A549 (cell line): ENCODE data around the gene TTYH2. TPM values are rescaled to one million over a fixed set of nuclear protein-coding genes. Genes with fewer than 3 reads are reported as not detected.

Source experiments
- ATAC-seq, 2 experiments: fragments of 200-7000 bp in 1 of 2; fragments of >200 bp in 1 of 2; cut with Nextera tagmentation in 1 of 2; cut with Tn5 transposase in 1 of 2; 3 replicates each; pipeline versions ENCODE4 v1.8.0 to v1.9.1; 2018 to 2020; ENCODE audit warnings: mild to moderate bottlenecking in 1 of 2, moderate library complexity in 1 of 2
- CTCF ChIA-PET: fragments of 300-600 bp; sonication (Branson Sonifier 250); formaldehyde crosslinking; extraction: SDS; loops from one replicate; lab custom pipeline; 2021; ENCODE audit warnings: antibody characterized with exemption, inconsistent platforms; lab: Yijun Ruan, JAX
- POLR2A ChIA-PET: fragments of 350-600 bp; formaldehyde crosslinking; extraction: SDS; loops from one replicate; lab custom pipeline; 2021; ENCODE audit warnings: antibody characterized with exemption, inconsistent platforms; lab: Yijun Ruan, JAX
- DNase-seq, 2 experiments: peaks; one replicate each; pipeline versions ENCODE4 v3.0.0 to v3.0.0-alpha.2; 2011 to 2016; ENCODE audit warnings: low read depth in 1 of 2, low spot score in 1 of 2
- FAIRE-seq: peaks from 2 replicates; lab custom pipeline; 2011; peaks lifted over from hg19 to GRCh38; lab: Jason Lieb, UNC
- H3K27ac ChIP-seq, 2 experiments: fragments of >200 bp; sonication (Bioruptor Twin); formaldehyde crosslinking; 3 replicates each; pipeline ENCODE4 v1.5.1; 2016 to 2017
- H3K4me1 ChIP-seq: fragments of >200 bp; sonication (Bioruptor Twin); formaldehyde crosslinking; 3 replicates; pipeline ENCODE4 v1.6.1; 2016
- H3K4me2 ChIP-seq: fragments of >200 bp; sonication (Bioruptor Twin); formaldehyde crosslinking; 3 replicates; pipeline ENCODE4 v1.6.1; 2016
- H3K4me3 ChIP-seq: fragments of >200 bp; sonication (Bioruptor Twin); formaldehyde crosslinking; 3 replicates; pipeline ENCODE4 v1.5.1; 2016
- H3K9me3 ChIP-seq: fragments of >200 bp; sonication (Bioruptor Twin); formaldehyde crosslinking; 3 replicates; pipeline ENCODE4 v1.6.1; 2016
- BHLHE40 ChIP-seq: IDR thresholded peaks from 2 replicates; pipeline ENCODE4 v1.6.1; 2012; ENCODE audit warnings: low read depth, low read length, inconsistent platforms
- CBX8 ChIP-seq: fragments of 200-600 bp; sonication (generic); IDR thresholded peaks from 2 replicates; pipeline ENCODE4 v1.6.1; 2016
- CHD2 ChIP-seq: fragments of 150-350 bp; IDR thresholded peaks from 2 replicates; pipeline ENCODE4 v1.6.1; 2014; ENCODE audit warnings: low read length; ENCODE audit not compliant: partially characterized antibody
- GATA3 ChIP-seq: IDR thresholded peaks from 2 replicates; pipeline ENCODE4 v1.6.1; 2012; ENCODE audit warnings: borderline replicate concordance
- HEYL ChIP-seq: fragments of 250-450 bp; sonication (Bioruptor Pico); IDR thresholded peaks from 2 replicates; pipeline ENCODE4 v1.8.0; 2021; ENCODE audit warnings: mild to moderate bottlenecking, moderate library complexity
- HOXA7 ChIP-seq: fragments of 250-450 bp; sonication (Bioruptor Pico); IDR thresholded peaks from 2 replicates; pipeline ENCODE4 v1.5.0; 2020; ENCODE audit warnings: mild to moderate bottlenecking, moderate library complexity
- HOXB13 ChIP-seq: fragments of 250-450 bp; sonication (Bioruptor Pico); IDR thresholded peaks from 2 replicates; pipeline ENCODE4 v1.5.0; 2020; ENCODE audit warnings: low read depth, mild to moderate bottlenecking, moderate library complexity
- HOXB5 ChIP-seq: fragments of 250-450 bp; sonication (Bioruptor Pico); IDR thresholded peaks from 2 replicates; pipeline ENCODE4 v1.5.0; 2020; ENCODE audit warnings: mild to moderate bottlenecking, moderate library complexity
- JUN ChIP-seq, 2 experiments: fragments of >200 bp; sonication (Bioruptor Twin); formaldehyde crosslinking; IDR thresholded peaks; 2 replicates in 1 of 2; 3 replicates in 1 of 2; pipeline ENCODE4 v1.6.1; 2016 to 2017
- JUNB ChIP-seq: fragments of >200 bp; sonication (Bioruptor Twin); formaldehyde crosslinking; IDR thresholded peaks from 2 replicates; pipeline ENCODE4 v1.6.1; 2016
- KDM1A ChIP-seq: fragments of 200-600 bp; sonication (generic); IDR thresholded peaks from 2 replicates; pipeline ENCODE4 v1.6.1; 2016; ENCODE audit warnings: low read depth, mild to moderate bottlenecking
- MAFK ChIP-seq: fragments of 450-650 bp; IDR thresholded peaks from 2 replicates; pipeline ENCODE4 v1.6.1; 2014; ENCODE audit not compliant: partially characterized antibody
- MYC ChIP-seq: IDR thresholded peaks from 2 replicates; pipeline ENCODE4 v1.6.1; 2012; ENCODE audit warnings: mild to moderate bottlenecking, inconsistent platforms, low read length, improper control_type of control experiment, borderline replicate concordance
- NPAS2 ChIP-seq: fragments of 250-450 bp; sonication (Bioruptor Pico); IDR thresholded peaks from 2 replicates; pipeline ENCODE4 v1.8.0; 2022; ENCODE audit warnings: mild to moderate bottlenecking, moderate library complexity, borderline replicate concordance
- NR3C1 ChIP-seq: fragments of >200 bp; sonication (Bioruptor Twin); formaldehyde crosslinking; IDR thresholded peaks from 3 replicates; pipeline ENCODE4 v1.6.1; 2017
- POLR2A ChIP-seq: IDR thresholded peaks from 2 replicates; pipeline ENCODE4 v1.6.1; 2012; ENCODE audit warnings: mild to moderate bottlenecking, low read length
- RAD21 ChIP-seq, 2 experiments: fragments of >200 bp in 1 of 2; sonication (Bioruptor Twin) in 1 of 2; formaldehyde crosslinking in 1 of 2; IDR thresholded peaks in 1 of 2; conservative IDR thresholded peaks in 1 of 2; 2 replicates in 1 of 2; 3 replicates in 1 of 2; pipeline ENCODE4 v1.6.1; 2012 to 2018; ENCODE audit warnings: inconsistent platforms in 1 of 2
- RCOR1 ChIP-seq: fragments of 150-350 bp; IDR thresholded peaks from 2 replicates; pipeline ENCODE4 v1.6.1; 2014; ENCODE audit warnings: antibody characterized with exemption, low read length, low read depth
- RFX5 ChIP-seq: fragments of 450-650 bp; IDR thresholded peaks from 2 replicates; pipeline ENCODE4 v1.7.1; 2014; ENCODE audit warnings: antibody characterized with exemption, mild to moderate bottlenecking, moderate library complexity
- RNF2 ChIP-seq: fragments of 200-600 bp; sonication (generic); IDR thresholded peaks from 2 replicates; pipeline ENCODE4 v1.6.1; 2016; ENCODE audit warnings: low read depth, mild to moderate bottlenecking, antibody characterized with exemption, moderate library complexity, borderline replicate concordance
- SMC3 ChIP-seq: fragments of >200 bp; sonication (Bioruptor Twin); formaldehyde crosslinking; IDR thresholded peaks from 3 replicates; pipeline ENCODE4 v1.6.1; 2018; ENCODE audit warnings: inconsistent platforms
- WGBS: methylation state at CpG from one replicate; pipeline ENCODE4 v1.1.6; 2017; ENCODE audit errors: missing lambda C conversion rate; 5-methylcytosine and 5-hydroxymethylcytosine counted together
- polyA plus RNA-seq, 4 experiments: library from polyadenylated mRNA; depleted of rRNA in 3 of 4; stranded (reverse); fragments of >200 nt; fragmentation: RNase III in 1 of 4; extraction: RNeasy Plus Mini Kit Qiagen cat#74134 plus additional on column Dnase treatment in 1 of 4; gene quantifications; 2 replicates in 3 of 4; 3 replicates in 1 of 4; pipeline ENCODE4 v1.2.3, GENCODE V29; 2011 to 2017
- TF ChIP-seq, protein P1 (sequence below): fragments of >200 bp; sonication (Bioruptor Twin); formaldehyde crosslinking; IDR thresholded peaks from 3 replicates; pipeline ENCODE4 v1.5.1; 2016
- TF ChIP-seq, protein P2 (sequence below): IDR thresholded peaks from 2 replicates; pipeline ENCODE4 v1.6.1; 2012
- TF ChIP-seq, protein P3 (sequence below): IDR thresholded peaks from 2 replicates; pipeline ENCODE4 v1.6.1; 2012; ENCODE audit warnings: low read depth, borderline replicate concordance
- TF ChIP-seq, protein P4 (sequence below): fragments of >200 bp; sonication (Bioruptor Twin); formaldehyde crosslinking; IDR thresholded peaks from 3 replicates; pipeline ENCODE4 v1.6.1; 2016
- TF ChIP-seq, protein P5 (sequence below): fragments of 450-650 bp; IDR thresholded peaks from 2 replicates; pipeline ENCODE4 v1.6.1; 2014; ENCODE audit warnings: antibody characterized with exemption

The TTYH2 gene
- polyA plus RNA-seq, 2 of the 4 experiments (the other 2 are of a cell fraction) = 1.4 to 1.7 TPM

DNA sequence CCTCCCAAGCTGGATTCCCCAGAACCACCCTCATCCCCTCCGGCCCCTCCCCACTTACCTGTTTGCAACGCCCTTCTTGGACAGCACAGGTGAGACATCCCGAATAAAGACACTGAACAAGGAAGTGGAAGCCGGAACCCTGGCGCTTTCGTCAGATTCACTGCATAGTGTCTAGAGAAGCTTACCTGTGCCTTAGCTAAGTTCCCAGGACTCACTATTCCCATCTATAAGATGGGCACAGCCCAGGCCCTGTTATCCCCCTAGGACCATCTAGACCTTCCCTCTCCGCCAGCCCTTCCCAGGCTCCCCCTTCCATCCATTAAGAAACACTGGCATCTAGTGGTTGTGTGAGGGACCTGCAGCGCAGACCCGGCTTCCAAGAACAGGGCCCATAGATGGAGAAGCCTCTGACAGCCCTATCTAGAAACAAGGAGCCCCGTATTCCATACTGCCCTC is 36.8 kb upstream of the TTYH2 start:
- POLR2A ChIA-PET = no interaction called here
- Histone ChIP-seq H3K4me2 (no peak overlapping the region), H3K4me3 (no peak overlapping the region), H3K4me1 (no peaks in the 10 kb centered on the region), H3K27ac (no peak overlapping the region)
- DNase-seq (peak; percentile 74 to 76), ATAC-seq (peak; percentile 88 to 96), FAIRE-seq (peak; percentile 23)
- CTCF ChIA-PET = interaction anchor here (0.6 to 4.0 kb wide), 75 partner anchors 9 to 940 kb away, joined by 3 to 57 read pairs (median 4); partner anchors contain the start of genes SDK2 and TTYH2
- 26% methylated on average over 10 of the region's 10 CpGs for WGBS
- no peak for TF ChIP-seq GATA3
- no peak for TF ChIP-seq CHD2
- TF ChIP-seq RCOR1 = no peak
- TF ChIP-seq, protein P1, sequence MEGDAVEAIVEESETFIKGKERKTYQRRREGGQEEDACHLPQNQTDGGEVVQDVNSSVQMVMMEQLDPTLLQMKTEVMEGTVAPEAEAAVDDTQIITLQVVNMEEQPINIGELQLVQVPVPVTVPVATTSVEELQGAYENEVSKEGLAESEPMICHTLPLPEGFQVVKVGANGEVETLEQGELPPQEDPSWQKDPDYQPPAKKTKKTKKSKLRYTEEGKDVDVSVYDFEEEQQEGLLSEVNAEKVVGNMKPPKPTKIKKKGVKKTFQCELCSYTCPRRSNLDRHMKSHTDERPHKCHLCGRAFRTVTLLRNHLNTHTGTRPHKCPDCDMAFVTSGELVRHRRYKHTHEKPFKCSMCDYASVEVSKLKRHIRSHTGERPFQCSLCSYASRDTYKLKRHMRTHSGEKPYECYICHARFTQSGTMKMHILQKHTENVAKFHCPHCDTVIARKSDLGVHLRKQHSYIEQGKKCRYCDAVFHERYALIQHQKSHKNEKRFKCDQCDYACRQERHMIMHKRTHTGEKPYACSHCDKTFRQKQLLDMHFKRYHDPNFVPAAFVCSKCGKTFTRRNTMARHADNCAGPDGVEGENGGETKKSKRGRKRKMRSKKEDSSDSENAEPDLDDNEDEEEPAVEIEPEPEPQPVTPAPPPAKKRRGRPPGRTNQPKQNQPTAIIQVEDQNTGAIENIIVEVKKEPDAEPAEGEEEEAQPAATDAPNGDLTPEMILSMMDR = peak; percentile 95
- TF ChIP-seq HOXB13 (CRISPR knock-in tag) = no peak
- peak; percentile 90 for TF ChIP-seq SMC3
- TF ChIP-seq JUNB = no peak
- TF ChIP-seq, protein P2, sequence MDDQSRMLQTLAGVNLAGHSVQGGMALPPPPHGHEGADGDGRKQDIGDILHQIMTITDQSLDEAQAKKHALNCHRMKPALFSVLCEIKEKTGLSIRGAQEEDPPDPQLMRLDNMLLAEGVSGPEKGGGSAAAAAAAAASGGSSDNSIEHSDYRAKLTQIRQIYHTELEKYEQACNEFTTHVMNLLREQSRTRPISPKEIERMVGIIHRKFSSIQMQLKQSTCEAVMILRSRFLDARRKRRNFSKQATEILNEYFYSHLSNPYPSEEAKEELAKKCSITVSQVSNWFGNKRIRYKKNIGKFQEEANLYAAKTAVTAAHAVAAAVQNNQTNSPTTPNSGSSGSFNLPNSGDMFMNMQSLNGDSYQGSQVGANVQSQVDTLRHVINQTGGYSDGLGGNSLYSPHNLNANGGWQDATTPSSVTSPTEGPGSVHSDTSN = no peak
- no peak for TF ChIP-seq JUN (IDR thresholded peaks at IDR 0.05)
- TF ChIP-seq, protein P3, sequence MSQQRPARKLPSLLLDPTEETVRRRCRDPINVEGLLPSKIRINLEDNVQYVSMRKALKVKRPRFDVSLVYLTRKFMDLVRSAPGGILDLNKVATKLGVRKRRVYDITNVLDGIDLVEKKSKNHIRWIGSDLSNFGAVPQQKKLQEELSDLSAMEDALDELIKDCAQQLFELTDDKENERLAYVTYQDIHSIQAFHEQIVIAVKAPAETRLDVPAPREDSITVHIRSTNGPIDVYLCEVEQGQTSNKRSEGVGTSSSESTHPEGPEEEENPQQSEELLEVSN = no peak
- TF ChIP-seq RAD21 (conservative IDR thresholded peaks at IDR 0.05 in 1 of 2, IDR thresholded peaks at IDR 0.05 in 1 of 2) = peak; percentile 97 to 98
- no peak for TF ChIP-seq POLR2A
- TF ChIP-seq, all 56 proteins: peak for 3
- H3K9me3 ChIP-seq = no peaks in the 10 kb centered on the region

DNA sequence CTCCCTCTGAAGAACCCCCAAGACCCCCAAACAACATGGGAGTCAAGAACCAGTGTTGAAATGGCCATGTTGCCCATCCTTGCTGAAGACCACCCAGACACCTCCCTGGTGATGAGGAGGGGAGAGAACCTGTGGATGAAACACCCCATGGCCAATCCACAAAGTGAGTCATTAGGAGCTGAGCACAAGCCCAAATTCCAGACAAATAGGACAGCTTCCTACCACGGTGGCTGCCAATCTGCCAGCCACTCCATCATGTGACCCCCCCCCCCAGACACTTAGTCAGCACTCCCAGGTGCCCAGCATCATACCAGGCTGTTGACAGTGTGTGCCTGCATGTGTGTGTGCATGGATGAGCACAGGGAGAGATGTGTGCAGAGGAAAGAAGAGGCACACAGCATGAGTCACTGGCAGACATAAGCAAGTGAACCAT is 36.3 kb upstream of the TTYH2 start:
- Histone ChIP-seq H3K27ac (no peak overlapping the region), H3K4me1 (no peaks in the 10 kb centered on the region), H3K4me2 (no peak overlapping the region), H3K9me3 (no peaks in the 10 kb centered on the region), H3K4me3 (no peak overlapping the region)
- ATAC-seq (peak; percentile 52 to 63), DNase-seq (no peak), FAIRE-seq (no peak)
- TF ChIP-seq RAD21 (conservative IDR thresholded peaks at IDR 0.05 in 1 of 2, IDR thresholded peaks at IDR 0.05 in 1 of 2) (0 out of 5 replicates have a peak, but pooled peaks of 1 of the 2 experiments have one; percentile 4), NPAS2 (no peak)
- WGBS = 0% methylated on average over 1 of the region's 1 CpG
- ChIA-PET CTCF (interaction anchor here (0.6 to 4.0 kb wide), 64 partner anchors 9 to 1449 kb away, joined by 3 to 57 read pairs (median 4); partner anchors contain the start of genes SDK2 and TTYH2), POLR2A (no interaction called here)

DNA sequence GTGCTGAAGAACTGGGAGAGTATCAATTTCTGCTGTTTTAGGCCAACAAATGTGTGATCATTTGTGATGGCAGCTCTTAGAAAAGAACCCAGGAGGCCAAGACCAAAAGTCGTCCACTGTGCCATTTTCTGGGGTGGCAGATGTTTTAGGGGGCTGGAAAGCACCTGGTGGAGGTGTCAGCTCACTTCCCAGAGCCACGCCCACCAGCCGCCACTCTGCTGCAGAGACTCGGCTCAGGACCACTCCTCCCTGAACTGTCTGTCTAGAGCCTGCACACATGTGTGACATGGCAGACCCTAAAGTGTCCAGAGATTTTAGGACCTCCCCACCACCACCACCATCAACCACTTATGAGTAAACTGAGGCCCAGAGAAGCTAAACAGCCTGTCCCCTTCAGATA is 33.8 kb upstream of the TTYH2 start:
- H3K4me2 ChIP-seq = no peak overlapping the region
- POLR2A ChIA-PET = no interaction called here
- DNase-seq (no peak), FAIRE-seq (no peak), ATAC-seq (no peak)
- no peaks in the 10 kb centered on the region for H3K4me1 ChIP-seq
- 45% methylated on average over 4 of the region's 4 CpGs for WGBS
- CTCF ChIA-PET = interaction anchor here (1.2 to 17.0 kb wide), 12 partner anchors 11 to 1454 kb away, joined by 3 to 215 read pairs (median 4); partner anchors contain the start of gene RPL38
- H3K4me3 ChIP-seq = no peak overlapping the region
- no peak overlapping the region for H3K27ac ChIP-seq
- no peaks in the 10 kb centered on the region for H3K9me3 ChIP-seq
- TF ChIP-seq HOXA7 (no peak), RFX5 (no peak), BHLHE40 (no peak), MYC (no peak), HOXB5 (no peak), RNF2 (no peak), HEYL (CRISPR knock-in tag) (no peak), KDM1A (no peak), CHD2 (no peak), MAFK (no peak), CBX8 (no peak), NR3C1 (no peak)
- TF ChIP-seq, protein P4, sequence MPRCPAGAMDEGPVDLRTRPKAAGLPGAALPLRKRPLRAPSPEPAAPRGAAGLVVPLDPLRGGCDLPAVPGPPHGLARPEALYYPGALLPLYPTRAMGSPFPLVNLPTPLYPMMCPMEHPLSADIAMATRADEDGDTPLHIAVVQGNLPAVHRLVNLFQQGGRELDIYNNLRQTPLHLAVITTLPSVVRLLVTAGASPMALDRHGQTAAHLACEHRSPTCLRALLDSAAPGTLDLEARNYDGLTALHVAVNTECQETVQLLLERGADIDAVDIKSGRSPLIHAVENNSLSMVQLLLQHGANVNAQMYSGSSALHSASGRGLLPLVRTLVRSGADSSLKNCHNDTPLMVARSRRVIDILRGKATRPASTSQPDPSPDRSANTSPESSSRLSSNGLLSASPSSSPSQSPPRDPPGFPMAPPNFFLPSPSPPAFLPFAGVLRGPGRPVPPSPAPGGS = no peak
- TF ChIP-seq, protein P5, sequence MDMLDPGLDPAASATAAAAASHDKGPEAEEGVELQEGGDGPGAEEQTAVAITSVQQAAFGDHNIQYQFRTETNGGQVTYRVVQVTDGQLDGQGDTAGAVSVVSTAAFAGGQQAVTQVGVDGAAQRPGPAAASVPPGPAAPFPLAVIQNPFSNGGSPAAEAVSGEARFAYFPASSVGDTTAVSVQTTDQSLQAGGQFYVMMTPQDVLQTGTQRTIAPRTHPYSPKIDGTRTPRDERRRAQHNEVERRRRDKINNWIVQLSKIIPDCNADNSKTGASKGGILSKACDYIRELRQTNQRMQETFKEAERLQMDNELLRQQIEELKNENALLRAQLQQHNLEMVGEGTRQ = no peak
